Thoracic aorta (tissue), 2 donors: ENCODE measurements around the gene RAB13. TPM values are rescaled to one million over a fixed set of nuclear protein-coding genes. Genes with fewer than 3 reads are reported as not detected.

Experiments used
- ATAC-seq: fragments of 150-250 bp; one replicate; pipeline ENCODE4 v1.8.0; 2017; ENCODE audit warnings: low read depth; ENCODE audit not compliant: insufficient number of reproducible peaks, low FRiP score
- DNase-seq: peaks from one replicate; pipeline ENCODE4 v3.0.0-alpha.2; 2020; ENCODE audit warnings: low spot score
- H3K27ac ChIP-seq, 2 donors: fragments of 200-600 bp; sonication (generic); 1 replicate in 1 of 2; 2 replicates in 1 of 2; pipeline ENCODE4 v1.5.1; 2016; ENCODE audit warnings: mild to moderate bottlenecking in 2 of 2, moderate library complexity in 2 of 2
- H3K27me3 ChIP-seq: fragments of 200-600 bp; sonication (generic); replicated peaks from 2 replicates; pipeline ENCODE4 v1.6.0; 2016; ENCODE audit warnings: mild to moderate bottlenecking; ENCODE audit not compliant: insufficient read depth
- H3K36me3 ChIP-seq: fragments of 200-600 bp; sonication (generic); one replicate; pipeline ENCODE4 v1.5.1; 2016
- H3K4me1 ChIP-seq, 2 donors: fragments of 200-600 bp; sonication (generic); 1 replicate in 1 of 2; 2 replicates in 1 of 2; pipeline versions ENCODE4 v1.5.1 to v1.6.0; 2016; ENCODE audit warnings: low read depth in 2 of 2, mild to moderate bottlenecking in 1 of 2; ENCODE audit not compliant: control insufficient read depth in 1 of 2
- H3K4me3 ChIP-seq: fragments of 200-600 bp; sonication (generic); 2 replicates; pipeline ENCODE4 v1.5.1; 2016; ENCODE audit warnings: mild to moderate bottlenecking
- H3K9me3 ChIP-seq: fragments of 200-600 bp; sonication (generic); 2 replicates; pipeline ENCODE4 v1.5.1; 2016
- total RNA-seq, 2 donors: library from RNA; depleted of rRNA; stranded (reverse); fragments of >200 nt; gene quantifications; one replicate each; pipeline versions ENCODE4 v1.1.0 to v1.2.3, GENCODE V29; 2016
- TF ChIP-seq, protein P1 (sequence below): fragments of 200-600 bp; sonication (generic); IDR thresholded peaks from one replicate; pipeline ENCODE4 v1.5.1; 2019; ENCODE audit warnings: antibody characterized with exemption

Gene RAB13
- total RNA-seq, 2 donors from 2014 or later: 36.0 to 48.3 TPM

DNA sequence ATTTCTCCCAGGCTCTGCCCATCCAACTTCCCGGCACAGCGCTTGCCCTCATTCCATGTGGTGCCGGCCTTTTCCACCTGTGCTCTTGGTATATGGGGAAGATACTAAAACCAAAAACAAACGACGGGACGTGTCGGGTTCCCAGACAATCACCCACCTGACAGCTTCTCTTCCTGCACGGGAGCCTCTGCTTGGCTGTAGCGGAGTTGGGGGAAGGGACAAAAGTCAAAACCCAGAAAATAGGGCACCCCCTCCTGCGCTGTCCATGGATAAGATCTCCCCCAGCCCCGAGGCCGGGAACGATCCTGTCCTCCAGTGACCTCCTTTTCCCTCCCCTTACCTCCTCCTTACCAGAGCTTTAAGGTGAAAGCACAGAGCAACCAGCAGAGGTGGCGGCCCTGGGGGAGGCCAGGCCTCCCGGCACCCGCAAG lies 9.3 kb downstream of the RAB13 start:
- TF ChIP-seq, protein P1, sequence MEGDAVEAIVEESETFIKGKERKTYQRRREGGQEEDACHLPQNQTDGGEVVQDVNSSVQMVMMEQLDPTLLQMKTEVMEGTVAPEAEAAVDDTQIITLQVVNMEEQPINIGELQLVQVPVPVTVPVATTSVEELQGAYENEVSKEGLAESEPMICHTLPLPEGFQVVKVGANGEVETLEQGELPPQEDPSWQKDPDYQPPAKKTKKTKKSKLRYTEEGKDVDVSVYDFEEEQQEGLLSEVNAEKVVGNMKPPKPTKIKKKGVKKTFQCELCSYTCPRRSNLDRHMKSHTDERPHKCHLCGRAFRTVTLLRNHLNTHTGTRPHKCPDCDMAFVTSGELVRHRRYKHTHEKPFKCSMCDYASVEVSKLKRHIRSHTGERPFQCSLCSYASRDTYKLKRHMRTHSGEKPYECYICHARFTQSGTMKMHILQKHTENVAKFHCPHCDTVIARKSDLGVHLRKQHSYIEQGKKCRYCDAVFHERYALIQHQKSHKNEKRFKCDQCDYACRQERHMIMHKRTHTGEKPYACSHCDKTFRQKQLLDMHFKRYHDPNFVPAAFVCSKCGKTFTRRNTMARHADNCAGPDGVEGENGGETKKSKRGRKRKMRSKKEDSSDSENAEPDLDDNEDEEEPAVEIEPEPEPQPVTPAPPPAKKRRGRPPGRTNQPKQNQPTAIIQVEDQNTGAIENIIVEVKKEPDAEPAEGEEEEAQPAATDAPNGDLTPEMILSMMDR: no peak
- ATAC-seq: no peak
- H3K27me3 ChIP-seq: no peaks in the 10 kb centered on the region
- no peak for DNase-seq
- peak overlapping the region; percentile 84 for H3K27ac ChIP-seq
- H3K9me3 ChIP-seq: no peaks in the 10 kb centered on the region
- peaks cover 8 to 10% of the 10 kb centered on the region in 2 donors for H3K4me1 ChIP-seq
- peaks cover 23% of the 10 kb centered on the region for H3K36me3 ChIP-seq
- peak overlapping the region; percentile 85 for H3K4me3 ChIP-seq

GRCh38 chr1:153973525-153973924 lies 12.6 kb downstream of the RAB13 start:
- Histone ChIP-seq H3K4me3 (no peak overlapping the region), H3K4me1 (peaks cover 10 to 14% of the 10 kb centered on the region in 2 donors), H3K9me3 (no peaks in the 10 kb centered on the region), H3K36me3 (peaks cover 23% of the 10 kb centered on the region), H3K27me3 (no peaks in the 10 kb centered on the region), H3K27ac (no peak overlapping the region)
- no peak for DNase-seq
- TF ChIP-seq, protein P1: no peak
- no peak for ATAC-seq

DNA sequence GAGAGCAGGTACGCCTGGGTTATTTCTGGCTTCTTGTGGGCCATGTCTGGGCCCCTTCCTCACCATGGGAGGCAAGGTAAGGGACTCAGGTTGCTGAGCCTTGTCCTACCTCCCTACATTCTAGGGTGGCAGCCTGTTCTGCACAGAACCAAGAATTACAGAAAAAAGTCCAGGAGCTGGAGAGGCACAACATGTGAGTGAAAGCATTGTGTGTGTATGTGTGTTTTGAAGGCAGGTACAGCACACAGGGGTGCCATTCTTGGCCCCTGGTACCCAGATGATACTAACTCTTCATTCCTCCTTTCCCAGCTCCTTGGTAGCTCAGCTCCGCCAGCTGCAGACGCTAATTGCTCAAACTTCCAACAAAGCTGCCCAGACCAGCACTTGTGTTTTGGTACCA lies 13.1 kb downstream of the RAB13 start:
- Histone ChIP-seq H3K36me3 (peaks cover 23% of the 10 kb centered on the region), H3K27ac (no peak overlapping the region), H3K4me1 (peaks cover 13 to 18% of the 10 kb centered on the region in 2 donors), H3K27me3 (no peaks in the 10 kb centered on the region), H3K4me3 (no peak overlapping the region), H3K9me3 (no peaks in the 10 kb centered on the region)
- TF ChIP-seq, protein P1: no peak
- DNase-seq: no peak
- ATAC-seq: no peak

- DNase-seq (no peak), ATAC-seq (no peak)
- H3K36me3 ChIP-seq: peaks cover 18% of the 10 kb centered on the region
Measured at GRCh38 chr1:153970346-153970745, 15.8 kb downstream of the RAB13 start.

GRCh38 chr1:153968972-153969371 lies 17.2 kb downstream of the RAB13 start:
- H3K9me3 ChIP-seq: no peaks in the 10 kb centered on the region
- H3K4me3 ChIP-seq: no peak overlapping the region
- peaks cover 11% of the 10 kb centered on the region for H3K36me3 ChIP-seq
- H3K27ac ChIP-seq: no peak overlapping the region
- TF ChIP-seq, protein P1: no peak
- DNase-seq: no peak
- no peaks in the 10 kb centered on the region for H3K27me3 ChIP-seq
- H3K4me1 ChIP-seq: peaks cover 20 to 30% of the 10 kb centered on the region in 2 donors
- ATAC-seq: no peak

More at GRCh38 chr1:153970346-153970745, 15.8 kb downstream of the RAB13 start:
- Histone ChIP-seq H3K4me3 (no peak overlapping the region), H3K4me1 (peaks cover 14 to 22% of the 10 kb centered on the region in 2 donors), H3K9me3 (no peaks in the 10 kb centered on the region), H3K27me3 (no peaks in the 10 kb centered on the region), H3K27ac (no peak overlapping the region)
- TF ChIP-seq, protein P1: no peak
